GM12891 (cell line): ENCODE results near the gene ICAM3.

Experiments
- DNase-seq: peaks from one replicate; pipeline ENCODE4 v3.0.0; 2011; ENCODE audit warnings: low spot score; ENCODE audit not compliant: insufficient read length
- FAIRE-seq: peaks from 2 replicates; lab custom pipeline; 2011; peaks lifted over from hg19 to GRCh38; lab: Jason Lieb, UNC
- PAX5 ChIP-seq: IDR thresholded peaks from 2 replicates; pipeline ENCODE4 v1.6.1; 2011; ENCODE audit warnings: low read length, moderate library complexity, mild to moderate bottlenecking; ENCODE audit not compliant: insufficient read depth, severe bottlenecking
- POLR2A ChIP-seq: IDR thresholded peaks from 2 replicates; pipeline ENCODE4 v1.6.1; 2011; ENCODE audit warnings: low read depth, low read length, control low read depth
- POLR2AphosphoS5 ChIP-seq: IDR thresholded peaks from 2 replicates; pipeline ENCODE4 v1.6.1; 2011; ENCODE audit warnings: low read depth, low read length, control low read depth
- POU2F2 ChIP-seq: IDR thresholded peaks from 2 replicates; pipeline ENCODE4 v1.6.1; 2011; ENCODE audit warnings: low read depth, mild to moderate bottlenecking, control low read depth, low read length, moderate library complexity
- SPI1 ChIP-seq: IDR thresholded peaks from 2 replicates; pipeline ENCODE4 v1.6.1; 2011; ENCODE audit warnings: low read depth, low read length, control low read depth
- TAF1 ChIP-seq: IDR thresholded peaks from 2 replicates; pipeline ENCODE4 v1.6.1; 2011; ENCODE audit warnings: low read depth, low read length, control low read depth

Gene ICAM3

GRCh38 chr19:10284960-10285278, 54.5 kb downstream of the ICAM3 start:
- no peak for DNase-seq
- FAIRE-seq, result no peak
- TF ChIP-seq PAX5, result no peak
- no peak for TF ChIP-seq POU2F2
- no peak for TF ChIP-seq POLR2A
- no peak for TF ChIP-seq SPI1
- TF ChIP-seq TAF1, result no peak
- no peak for TF ChIP-seq POLR2AphosphoS5

DNA sequence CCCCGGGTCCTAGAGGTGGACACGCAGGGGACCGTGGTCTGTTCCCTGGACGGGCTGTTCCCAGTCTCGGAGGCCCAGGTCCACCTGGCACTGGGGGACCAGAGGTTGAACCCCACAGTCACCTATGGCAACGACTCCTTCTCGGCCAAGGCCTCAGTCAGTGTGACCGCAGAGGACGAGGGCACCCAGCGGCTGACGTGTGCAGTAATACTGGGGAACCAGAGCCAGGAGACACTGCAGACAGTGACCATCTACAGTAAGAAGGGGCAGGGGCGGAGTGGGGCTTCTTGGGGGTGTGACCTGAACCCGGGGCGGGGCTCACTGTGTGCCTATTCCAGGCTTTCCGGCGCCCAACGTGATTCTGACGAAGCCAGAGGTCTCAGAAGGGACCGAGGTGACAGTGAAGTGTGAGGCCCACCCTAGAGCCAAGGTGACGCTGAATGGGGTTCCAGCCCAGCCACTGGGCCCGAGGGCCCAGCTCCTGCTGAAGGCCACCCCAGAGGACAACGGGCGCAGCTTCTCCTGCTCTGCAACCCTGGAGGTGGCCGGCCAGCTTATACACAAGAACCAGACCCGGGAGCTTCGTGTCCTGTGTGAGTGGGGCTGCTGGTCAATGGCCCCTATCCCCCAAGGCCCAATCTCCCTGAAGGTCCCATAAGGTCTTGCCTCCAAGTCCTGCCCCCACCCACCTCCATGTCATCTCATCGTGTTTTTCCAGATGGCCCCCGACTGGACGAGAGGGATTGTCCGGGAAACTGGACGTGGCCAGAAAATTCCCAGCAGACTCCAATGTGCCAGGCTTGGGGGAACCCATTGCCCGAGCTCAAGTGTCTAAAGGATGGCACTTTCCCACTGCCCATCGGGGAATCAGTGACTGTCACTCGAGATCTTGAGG, 55.1 kb downstream of the ICAM3 start:
- FAIRE-seq (no peak), DNase-seq (no peak)
- TF ChIP-seq POLR2A (no peak; the same call in 1 of the 2 replicates), POLR2AphosphoS5 (peak; percentile 38; the same call in 1 of the 2 replicates)
